Left colon (tissue), 2 donors: ENCODE results near the gene PRKCG. TPM values are rescaled to one million over a fixed set of nuclear protein-coding genes. Genes with fewer than 3 reads are reported as not detected.
"Not testable (repeated sequence)": the region's sequence is repeated elsewhere in the genome, so short reads cannot be mapped to it uniquely, and the experiment has no call there.

Source experiments
- ATAC-seq: fragments of 200-7000 bp; cut with Tn5 transposase; one replicate; pipeline ENCODE4 v1.9.1; 2020; ENCODE audit warnings: mild to moderate bottlenecking, moderate library complexity
- DNase-seq, 2 donors: peaks; one replicate each; pipeline ENCODE4 v3.0.0-alpha.2; 2020
- intact Hi-C, 2 donors: fragments of 100-400 bp; cut with DNase I in 1 of 2; cut with micrococcal nuclease in 1 of 2; formaldehyde crosslinking; loops; one replicate each; pipeline versions ENCODE4 v1.11.2 to v1.14.0; 2022; cut with DNase I, micrococcal nuclease
- total RNA-seq, 2 donors: library from RNA; stranded (reverse); fragmentation: NEBNext Ultra II Directional; extraction: Animal tissue kit (Norgen Biotek cat#: 25700); gene quantifications; one replicate each; pipeline ENCODE4 v1.2.1, GENCODE V29; 2021
- donor health status: DM: no; HTN: no; CAD: no.
- donor health status: DM: yes; HTN: yes; CAD: no.

PRKCG gene
- total RNA-seq, 2 donors from 2014 or later = 0.22 TPM; not detected in 1

DNA sequence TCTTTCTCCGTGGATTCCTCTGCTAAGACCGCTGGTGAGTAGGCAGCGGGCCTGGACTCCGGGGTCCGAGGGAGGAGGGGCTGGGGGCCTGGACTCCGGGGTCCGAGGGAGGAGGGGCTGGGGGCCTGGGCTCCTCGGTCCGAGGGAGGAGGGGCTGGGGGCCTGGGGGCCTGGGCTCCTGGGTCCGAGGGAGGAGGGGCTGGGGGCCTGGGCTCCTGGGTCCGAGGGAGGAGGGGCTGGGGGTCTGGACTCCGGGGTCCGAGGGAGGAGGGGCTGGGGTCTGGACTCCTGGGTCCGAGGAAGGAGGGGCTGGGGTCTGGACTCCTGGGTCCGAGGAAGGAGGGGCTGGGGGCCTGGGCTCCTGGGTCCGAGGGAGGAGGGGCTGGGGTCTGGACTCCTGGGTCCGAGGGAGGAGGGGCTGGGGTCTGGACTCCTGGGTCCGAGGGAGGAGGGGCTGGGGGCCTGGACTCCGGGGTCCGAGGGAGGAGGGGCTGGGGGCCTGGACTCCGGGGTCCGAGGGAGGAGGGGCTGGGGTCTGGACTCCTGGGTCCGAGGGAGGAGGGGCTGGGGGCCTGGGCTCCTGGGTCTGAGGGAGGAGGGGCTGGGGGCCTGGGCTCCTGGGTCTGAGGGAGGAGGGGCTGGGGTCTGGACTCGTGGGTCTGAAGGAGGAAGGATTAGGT, 12.1 kb upstream of the PRKCG start:
- ATAC-seq, intact Hi-C loops, DNase-seq: not testable (repeated sequence)

GRCh38 chr19:53870485-53870844, 11.5 kb upstream of the PRKCG start:
- intact Hi-C loops = no loop called here
- peak; percentile 31 for ATAC-seq

GRCh38 chr19:53871454-53871853, 10.5 kb upstream of the PRKCG start:
- intact Hi-C loops = no loop called here
- DNase-seq (no peak), ATAC-seq (no peak)

More at GRCh38 chr19:53870485-53870844, 11.5 kb upstream of the PRKCG start:
- DNase-seq = peak; percentile 61 to 75

DNA sequence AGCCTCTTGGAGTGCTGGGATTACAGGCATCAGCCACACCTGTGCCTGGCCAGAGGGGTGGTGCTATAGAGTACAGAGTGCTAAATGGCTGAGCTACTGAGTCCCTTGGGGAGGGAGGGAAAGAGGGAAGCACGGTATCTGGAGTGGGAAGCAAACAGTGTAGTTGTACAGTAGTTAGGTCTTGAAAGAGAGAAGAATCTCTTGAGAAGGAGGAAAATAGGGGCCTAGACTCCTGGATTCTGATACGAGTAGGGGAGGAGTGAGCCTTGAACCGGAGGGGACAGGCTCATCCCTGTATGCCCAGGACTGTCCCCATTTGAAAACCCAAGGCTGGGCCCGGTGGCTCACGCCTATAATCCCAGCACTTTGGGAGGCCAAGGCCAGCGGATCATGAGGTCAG, 9.2 kb upstream of the PRKCG start:
- ATAC-seq (no peak), DNase-seq (no peak)
- intact Hi-C loops = no loop called here

GRCh38 chr19:53873773-53874605, 8.0 kb upstream of the PRKCG start:
- intact Hi-C loops = no loop called here
- ATAC-seq = no peak
- no peak for DNase-seq

- ATAC-seq = no peak
- DNase-seq = no peak
- intact Hi-C loops = no loop called here
Observed at GRCh38 chr19:53874606-53874990, 7.4 kb upstream of the PRKCG start.

GRCh38 chr19:53875602-53876325, 6.2 kb upstream of the PRKCG start:
- no peak for ATAC-seq
- DNase-seq = no peak
- intact Hi-C loops = no loop called here

DNA sequence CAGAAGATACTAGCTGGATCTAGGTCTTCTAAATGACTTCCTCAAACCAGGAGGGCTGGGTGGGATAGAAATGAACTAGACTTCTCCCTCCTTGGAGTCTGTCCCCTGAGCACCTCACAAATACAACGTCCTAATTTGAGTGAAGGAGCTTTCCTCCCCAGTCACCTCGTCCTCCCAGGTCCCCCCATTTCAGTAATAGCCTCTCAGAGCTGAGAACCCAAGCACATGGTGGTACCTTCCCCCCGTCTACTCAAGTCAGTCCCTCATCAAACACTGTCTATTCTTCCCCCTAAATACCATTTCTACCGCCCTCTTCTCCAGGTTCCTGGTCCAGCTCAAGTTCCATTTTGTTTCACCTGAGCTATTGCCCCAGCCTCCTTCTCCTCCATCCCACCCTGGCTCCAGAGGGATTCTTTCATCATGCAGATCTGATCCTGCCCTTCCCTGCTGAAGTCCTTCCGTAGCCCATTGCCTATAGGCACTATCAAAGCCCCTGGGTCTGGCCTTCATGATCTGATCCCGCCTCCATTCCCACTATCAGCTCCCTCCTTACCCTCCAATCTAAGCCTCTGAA, 5.3 kb upstream of the PRKCG start:
- intact Hi-C loops = no loop called here
- ATAC-seq = no peak
- DNase-seq = no peak

- ATAC-seq (no peak), DNase-seq (no peak)
Observed at GRCh38 chr19:53877361-53877766, 4.6 kb upstream of the PRKCG start.

DNA sequence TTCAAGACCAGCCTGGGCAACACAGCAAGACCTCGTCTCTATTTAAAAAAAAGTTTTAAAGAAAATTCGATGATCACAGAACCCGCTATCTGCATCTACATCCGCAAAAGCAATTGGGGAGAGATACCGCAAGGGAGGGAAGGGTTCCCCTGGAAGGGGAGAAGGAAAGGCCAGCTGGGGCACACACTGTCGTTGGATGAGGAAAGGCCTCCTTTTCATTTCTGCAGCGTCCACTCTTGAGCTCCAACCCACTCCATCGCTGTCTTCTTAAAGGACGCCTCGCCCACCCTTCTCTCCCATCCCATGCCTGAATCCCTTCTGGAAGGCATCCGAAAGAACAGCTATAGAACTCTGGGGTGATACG, 3.2 kb upstream of the PRKCG start:
- DNase-seq (no peak), ATAC-seq (no peak)
- intact Hi-C loops = no loop called here

More at GRCh38 chr19:53877361-53877766, 4.6 kb upstream of the PRKCG start:
- intact Hi-C loops = no loop called here

GRCh38 chr19:53879140-53880081, 2.6 kb upstream of the PRKCG start:
- intact Hi-C loops = no loop called here
- peak; percentile 83 to 89 for DNase-seq
- ATAC-seq = peak; percentile 97

- ATAC-seq (no peak), DNase-seq (no peak)
- intact Hi-C loops = no loop called here
Observed at GRCh38 chr19:53880711-53881481, 1.1 kb upstream of the PRKCG start.

DNA sequence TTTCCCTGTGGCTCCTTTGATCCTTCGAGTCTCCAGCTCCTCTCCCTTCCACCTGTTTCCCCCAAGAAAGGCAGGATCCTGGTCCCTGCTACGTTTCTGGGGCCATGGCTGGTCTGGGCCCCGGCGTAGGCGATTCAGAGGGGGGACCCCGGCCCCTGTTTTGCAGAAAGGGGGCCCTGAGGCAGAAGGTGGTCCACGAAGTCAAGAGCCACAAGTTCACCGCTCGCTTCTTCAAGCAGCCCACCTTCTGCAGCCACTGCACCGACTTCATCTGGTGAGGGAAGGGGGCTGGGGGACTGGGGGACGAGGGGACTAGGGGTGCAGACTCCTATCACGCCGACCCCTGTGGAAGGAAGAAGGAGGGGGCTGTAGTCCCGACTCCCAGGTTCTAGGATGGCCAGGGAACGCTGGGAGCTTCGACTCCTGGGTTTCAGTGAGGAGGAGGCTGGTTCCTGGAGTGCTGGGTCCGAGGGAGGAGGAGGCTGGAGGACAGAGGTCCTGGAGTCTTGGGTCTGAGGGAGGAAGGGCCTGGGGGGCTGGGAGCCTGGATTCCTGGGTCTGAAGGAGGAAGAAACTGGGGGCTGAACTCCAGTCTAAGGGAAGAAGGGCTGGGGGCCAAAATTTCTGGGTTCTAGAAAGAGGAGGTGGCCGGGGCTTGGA, 524 bp downstream of the PRKCG start:
- no peak for DNase-seq
- intact Hi-C loops = no loop called here
- no peak for ATAC-seq

DNA sequence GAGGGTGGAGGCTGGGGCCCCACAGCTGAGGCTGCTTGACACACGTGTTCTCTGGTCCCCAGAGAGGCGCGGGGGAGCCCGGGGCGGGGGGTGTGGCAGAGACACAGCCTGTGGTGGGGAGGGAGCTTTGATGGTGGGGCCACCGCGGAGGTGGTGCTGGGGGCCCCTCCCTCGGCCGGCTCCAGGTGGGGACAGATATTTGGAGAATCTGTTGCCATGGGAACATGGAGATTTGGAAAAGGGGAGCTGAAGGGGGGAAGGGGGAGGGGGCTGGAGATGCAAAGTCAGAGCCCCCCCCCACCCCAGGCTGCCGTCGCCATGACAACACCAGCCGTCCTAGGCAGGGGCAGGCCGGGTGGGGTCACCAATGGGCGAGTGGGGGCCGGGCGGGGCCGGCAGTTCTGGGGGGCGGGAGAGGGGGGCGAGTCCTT, 1.2 kb downstream of the PRKCG start:
- no peak for DNase-seq
- intact Hi-C loops = no loop called here
- ATAC-seq = no peak

- DNase-seq (no peak), ATAC-seq (no peak)
- intact Hi-C loops = no loop called here
Observed at GRCh38 chr19:53883741-53884140, 1.7 kb downstream of the PRKCG start.

GRCh38 chr19:53884256-53884655, 2.3 kb downstream of the PRKCG start:
- intact Hi-C loops = no loop called here
- DNase-seq (no peak), ATAC-seq (no peak)

DNA sequence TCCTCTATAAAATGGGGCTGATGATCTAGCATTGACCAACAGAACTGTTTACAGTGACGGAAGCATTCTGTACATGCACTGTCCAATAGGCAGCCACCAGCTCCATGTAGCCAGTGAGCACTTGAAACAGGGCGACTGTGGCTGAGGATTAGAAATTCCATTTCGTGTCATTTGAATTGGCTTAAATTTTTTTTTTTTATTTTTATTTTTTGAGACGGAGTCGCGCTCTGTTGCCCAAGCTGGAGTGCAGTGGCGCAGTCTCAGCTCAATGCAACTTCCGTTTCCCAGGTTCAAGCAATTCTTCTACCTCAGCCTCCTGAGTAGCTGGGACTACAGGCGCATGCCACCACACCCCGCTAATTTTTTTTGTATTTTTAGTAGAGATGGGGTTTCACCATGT, 3.0 kb downstream of the PRKCG start:
- no peak for ATAC-seq
- no peak for DNase-seq
- intact Hi-C loops = no loop called here
